Adrenal gland (tissue), 5 donors: ENCODE measurements around the gene ZNF850.

Experiments used
- CTCF ChIP-seq, 6 experiments: fragments of 450-650 bp in 4 of 6; fragments of 200-600 bp in 2 of 6; sonication (generic) in 1 of 6; IDR thresholded peaks; 1 replicate in 5 of 6; 2 replicates in 1 of 6; pipeline versions ENCODE4 v1.5.1 to v1.8.0; 2016 to 2021; ENCODE audit warnings: antibody characterized with exemption in 6 of 6, mild to moderate bottlenecking in 2 of 6, moderate library complexity in 1 of 6
- POLR2A ChIP-seq, 2 donors: fragments of 450-650 bp; IDR thresholded peaks; one replicate each; pipeline ENCODE4 v1.6.1; 2017; ENCODE audit warnings: antibody characterized with exemption in 2 of 2, mild to moderate bottlenecking in 2 of 2, moderate library complexity in 1 of 2
- donor health status: DM: no; HTN: no; CAD: no.

GRCh38 chr19:36665832-36666231, 106.8 kb downstream of the ZNF850 start:
- TF ChIP-seq CTCF (IDR thresholded peaks at IDR 0.05) (no peak), POLR2A (IDR thresholded peaks at IDR 0.05) (no peak)
